ENCODE measurements around the gene MDFI.

Gene MDFI

DNA sequence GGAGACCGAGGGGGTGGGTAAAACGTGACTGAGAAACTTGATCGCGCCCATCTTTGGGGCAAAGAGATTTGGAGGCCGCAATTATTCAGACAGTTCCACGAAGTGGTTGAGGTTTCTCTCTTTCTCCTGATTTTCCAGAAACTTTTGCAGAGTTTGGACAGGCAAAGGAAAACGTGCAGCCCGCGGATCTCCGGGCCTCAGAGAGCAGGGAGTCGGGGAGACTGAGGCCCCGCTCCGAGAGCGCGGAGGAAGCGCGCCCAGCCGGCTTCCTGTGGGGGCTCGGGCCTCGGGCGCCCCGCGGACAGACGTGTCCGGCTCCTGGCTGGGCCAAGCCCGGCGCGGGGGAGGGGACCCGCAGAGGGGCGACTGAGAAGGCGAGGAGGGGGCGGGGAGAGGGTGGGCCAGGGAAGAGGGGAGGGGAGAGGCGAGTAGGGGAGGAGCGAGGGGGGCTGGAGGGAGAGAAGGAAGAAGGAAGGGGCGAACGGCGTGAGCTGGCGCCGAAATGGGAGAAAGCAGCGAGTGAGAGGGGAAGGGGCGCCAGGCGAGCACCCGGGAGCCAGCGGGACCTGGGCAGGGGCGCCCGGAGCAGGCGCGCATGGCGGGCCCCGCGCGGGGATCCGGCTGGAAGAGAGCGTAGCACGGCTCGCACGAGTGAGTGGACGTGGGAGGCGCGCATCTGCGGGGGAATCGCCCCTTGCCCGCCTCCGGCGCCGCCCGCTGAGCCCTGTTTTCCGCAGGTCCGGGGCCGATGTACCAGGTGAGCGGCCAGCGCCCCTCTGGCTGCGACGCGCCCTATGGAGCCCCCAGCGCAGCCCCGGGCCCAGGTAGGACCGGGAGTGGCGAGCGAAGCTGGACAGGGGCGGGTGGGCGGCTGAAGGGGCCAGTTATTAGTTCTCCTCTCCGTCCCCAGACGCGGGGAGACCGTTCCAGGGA, at the start of gene MDFI:
TSS of gene MDFI (plus strand) at position 467 of the 933 bp plus-strand sequence. CDS start at position 749, 282 bp downstream.
- DNase-seq (ENCODE audit: low read depth in 2 of 2, low spot score in 1 of 2), result no peak

DNA sequence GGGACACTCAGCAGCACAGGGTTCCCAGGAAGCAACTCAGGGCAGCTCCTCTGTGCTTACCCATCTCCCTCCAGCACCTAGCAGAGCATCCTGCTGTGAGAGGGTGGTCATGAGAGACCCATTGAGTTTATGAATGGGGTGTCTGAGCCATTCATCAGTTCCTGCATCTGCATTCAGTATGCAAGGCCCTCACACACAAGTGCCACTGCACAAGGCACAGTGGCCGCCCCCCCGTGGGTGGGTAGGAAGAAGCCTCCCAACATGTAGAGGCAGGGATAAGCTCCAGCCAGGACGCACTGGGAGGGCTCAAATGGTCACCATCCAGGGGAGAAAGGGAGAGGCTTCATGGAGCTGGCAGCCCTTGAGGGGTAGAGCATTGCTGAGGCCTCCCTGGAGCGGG, 49.0 kb upstream of the MDFI start:
- no peak for DNase-seq (ENCODE audit: low read depth in 2 of 2, low spot score in 1 of 2)

- no peak for DNase-seq (ENCODE audit: low read depth in 2 of 2, low spot score in 1 of 2)
These were observed 48.3 kb upstream of the MDFI start for GRCh38 chr6:41589636-41590622.

- DNase-seq (ENCODE audit: low read depth in 2 of 2, low spot score in 1 of 2), result no peak
These were observed 47.1 kb upstream of the MDFI start for GRCh38 chr6:41591122-41591521.

- peak; percentile 54 to 81 for DNase-seq (ENCODE audit: low read depth in 2 of 2, low spot score in 1 of 2)
These were observed 46.3 kb upstream of the MDFI start for GRCh38 chr6:41591859-41592502.

- DNase-seq (ENCODE audit: low read depth in 2 of 2, low spot score in 1 of 2), result no peak
These were observed 44.9 kb upstream of the MDFI start for GRCh38 chr6:41593406-41593805.

GRCh38 chr6:41593839-41594238, 44.4 kb upstream of the MDFI start:
- no peak for DNase-seq (ENCODE audit: low read depth in 2 of 2, low spot score in 1 of 2)

GRCh38 chr6:41594326-41594725, 43.9 kb upstream of the MDFI start:
- DNase-seq (ENCODE audit: low read depth in 2 of 2, low spot score in 1 of 2), result no peak

GRCh38 chr6:41594766-41595165, 43.5 kb upstream of the MDFI start:
- DNase-seq (ENCODE audit: low read depth in 2 of 2, low spot score in 1 of 2), result no peak

DNA sequence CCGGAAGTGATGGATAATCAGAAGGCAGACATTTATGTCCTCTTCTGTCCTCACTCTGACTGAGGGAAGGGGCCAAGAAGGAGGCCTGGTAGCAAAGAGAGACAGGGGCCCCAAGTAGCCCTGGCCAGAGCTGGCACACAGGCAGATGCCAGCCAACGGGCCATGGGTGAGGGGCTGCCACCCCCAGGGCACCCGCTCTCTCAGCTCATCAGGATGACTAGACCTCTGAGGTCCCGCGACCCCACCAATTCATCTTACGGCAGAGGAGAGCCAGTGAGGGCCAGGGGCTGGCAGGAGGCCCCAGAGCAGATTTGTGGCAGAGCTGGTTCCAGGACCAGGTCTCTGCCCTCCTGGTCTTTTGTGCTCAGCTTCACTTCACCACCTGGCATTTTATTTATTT, 43.1 kb upstream of the MDFI start:
- DNase-seq (ENCODE audit: low read depth in 2 of 2, low spot score in 1 of 2), result no peak

GRCh38 chr6:41596096-41596685, 42.1 kb upstream of the MDFI start:
- no peak for DNase-seq (ENCODE audit: low read depth in 2 of 2, low spot score in 1 of 2)

DNA sequence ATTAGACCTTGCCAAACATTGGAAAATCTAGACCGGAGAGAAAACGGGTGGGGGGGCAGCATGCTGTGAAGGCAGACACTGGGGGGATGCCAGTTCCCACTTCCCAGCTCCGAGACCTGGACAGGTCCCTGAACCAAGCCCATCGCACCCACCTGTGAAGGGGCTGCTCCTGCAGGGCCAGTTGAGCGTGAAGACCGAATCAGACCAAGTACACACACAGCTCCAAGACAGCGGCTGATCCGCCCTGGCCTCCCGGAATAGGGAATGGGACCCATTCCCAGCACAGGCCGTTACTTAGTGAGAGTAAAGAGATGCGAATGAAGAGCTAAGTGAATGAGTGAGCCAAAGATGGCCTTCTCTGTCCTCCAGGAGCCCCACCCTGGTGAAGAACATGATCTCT, 41.5 kb upstream of the MDFI start:
- DNase-seq (ENCODE audit: low read depth in 2 of 2, low spot score in 1 of 2), result no peak

- DNase-seq (ENCODE audit: low read depth in 2 of 2, low spot score in 1 of 2), result no peak
These were observed 40.8 kb upstream of the MDFI start for GRCh38 chr6:41597246-41598000.

- DNase-seq (ENCODE audit: low read depth in 2 of 2, low spot score in 1 of 2), result no peak
These were observed 39.6 kb upstream of the MDFI start for GRCh38 chr6:41598670-41599014.

DNA sequence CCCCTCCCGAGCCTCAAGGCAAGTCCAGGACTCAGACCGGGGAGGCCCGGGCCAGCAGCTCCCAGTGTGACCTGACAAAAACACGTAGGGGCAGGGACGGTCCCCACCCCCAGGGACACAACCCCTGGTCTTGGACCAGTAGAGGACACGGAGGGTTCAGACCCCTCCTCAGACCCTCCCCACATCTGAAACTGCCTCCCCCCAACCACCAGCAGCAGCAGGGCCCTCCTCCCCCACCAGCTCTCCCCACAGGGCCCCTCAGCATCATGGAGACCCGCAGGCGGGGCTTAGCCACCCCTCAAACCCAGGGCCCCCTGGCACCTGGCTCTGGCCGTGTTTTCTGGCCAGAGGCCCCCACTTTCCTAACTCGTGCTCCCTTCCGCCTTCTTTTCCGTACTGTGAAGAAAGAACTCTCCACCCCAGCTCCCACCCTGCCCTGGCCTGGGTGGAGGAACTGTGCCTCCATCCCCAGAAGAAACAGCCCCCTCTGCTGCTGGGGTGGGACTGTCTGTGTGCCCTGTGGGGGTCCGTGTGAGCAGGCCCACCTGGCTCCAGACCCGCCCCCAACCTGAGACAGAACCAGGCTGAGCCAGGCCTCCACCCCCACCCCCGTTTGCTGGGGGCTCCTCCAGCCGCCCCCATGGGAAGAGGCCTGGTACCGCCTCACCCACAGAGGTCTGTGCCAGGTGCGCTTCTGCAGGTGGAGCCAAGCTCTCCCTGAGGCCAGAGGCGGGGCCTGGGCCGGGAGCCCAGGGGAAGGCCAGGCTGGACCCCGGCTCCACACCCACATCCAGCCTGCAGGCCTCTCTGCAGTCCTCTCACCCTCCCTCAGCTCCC, 39.0 kb upstream of the MDFI start:
- no peak for DNase-seq (ENCODE audit: low read depth in 2 of 2, low spot score in 1 of 2)

GRCh38 chr6:41599852-41600445, 38.3 kb upstream of the MDFI start:
- DNase-seq (ENCODE audit: low read depth in 2 of 2, low spot score in 1 of 2), result no peak

DNA sequence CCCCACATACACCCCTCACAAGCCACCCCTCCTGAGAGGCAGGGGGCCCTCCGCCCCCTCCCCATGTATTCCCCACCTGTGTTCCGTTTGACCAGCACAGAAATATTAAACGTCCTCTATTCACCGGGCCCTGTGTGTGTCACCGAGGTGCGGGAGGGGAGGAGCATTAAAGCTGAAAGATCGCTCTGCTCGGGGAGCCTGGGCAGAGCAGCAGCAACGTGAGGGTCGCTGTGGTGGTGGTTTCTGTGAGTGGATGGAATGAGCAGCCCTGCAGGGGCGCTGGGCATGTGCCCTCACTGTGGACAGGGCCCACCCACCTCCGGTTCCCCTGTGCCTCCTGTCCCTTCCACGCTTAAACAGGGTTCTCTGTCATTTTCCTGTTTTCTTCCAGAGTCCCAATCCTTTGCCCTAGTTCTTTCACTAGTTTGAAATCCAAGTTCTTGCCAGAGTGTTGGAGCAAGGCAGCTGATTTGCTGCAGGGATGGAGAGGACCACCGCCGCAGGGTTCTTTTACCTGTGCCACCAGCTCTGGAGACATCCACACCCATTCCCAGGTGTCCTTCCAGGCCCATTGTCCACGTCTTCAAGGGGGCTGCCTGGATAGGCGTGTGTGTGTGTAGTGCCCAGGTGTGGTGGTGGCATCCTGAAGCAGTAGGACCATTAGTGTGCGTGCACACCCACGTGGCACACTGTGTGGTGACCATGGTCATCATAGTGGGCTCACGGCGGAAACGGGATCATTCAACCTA, 37.6 kb upstream of the MDFI start:
- no peak for DNase-seq (ENCODE audit: low read depth in 2 of 2, low spot score in 1 of 2)

GRCh38 chr6:41601248-41601549, 37.1 kb upstream of the MDFI start:
- DNase-seq (ENCODE audit: low read depth in 2 of 2, low spot score in 1 of 2), result no peak

- DNase-seq (ENCODE audit: low read depth in 2 of 2, low spot score in 1 of 2), result no peak
These were observed 35.9 kb upstream of the MDFI start for GRCh38 chr6:41602422-41602743.

Measured in stimulated activated CD8-positive, alpha-beta memory T cell treated with anti-CD3 and anti-CD28 coated beads, Interleukin-4, amount 100 ng/mL, for 4 hours (primary cell).